HG03342 (cell line): ENCODE measurements around the gene CHAMP1.

Experiments
- ATAC-seq: cut with Tn5 transposase; IDR thresholded peaks from one replicate; pipeline ENCODE4 v1.9.1; 2021; ENCODE audit warnings: mild to moderate bottlenecking, moderate library complexity; ENCODE audit not compliant: unreplicated experiment

CHAMP1 gene

GRCh38 chr13:114299604-114300305 is 14.5 kb upstream of the CHAMP1 start:
- no peak for ATAC-seq

DNA sequence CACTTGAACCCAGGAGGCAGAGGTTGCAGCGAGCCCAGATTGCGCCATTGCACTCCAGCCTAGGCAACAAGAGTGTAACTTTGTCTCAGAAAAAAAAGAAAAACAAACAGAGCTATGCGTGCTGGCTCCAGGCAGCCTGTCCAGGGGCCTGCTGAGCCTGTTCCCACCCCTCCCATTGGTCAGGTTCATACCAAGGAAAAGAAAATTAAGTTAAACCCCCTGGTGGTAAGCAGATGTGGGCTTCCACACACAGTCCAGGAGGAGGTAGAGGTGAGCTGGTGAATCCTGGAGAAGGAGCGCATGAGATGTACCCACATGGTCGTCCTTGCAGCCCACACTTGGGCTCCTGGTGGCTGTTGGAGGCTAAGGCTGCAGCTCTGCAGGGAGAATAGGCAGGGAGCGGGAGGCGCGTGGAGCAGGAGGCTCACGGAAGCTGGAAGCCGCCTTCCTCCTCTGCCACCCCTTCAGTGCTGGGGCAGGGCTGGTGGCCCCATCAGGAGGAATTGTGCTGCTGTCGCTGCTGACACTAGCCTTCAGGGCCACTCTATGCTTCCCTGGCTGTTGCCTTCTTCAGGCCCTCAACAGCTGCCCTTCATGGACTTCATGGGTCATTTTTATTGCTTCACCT is 10.5 kb upstream of the CHAMP1 start:
- no peak for ATAC-seq

DNA sequence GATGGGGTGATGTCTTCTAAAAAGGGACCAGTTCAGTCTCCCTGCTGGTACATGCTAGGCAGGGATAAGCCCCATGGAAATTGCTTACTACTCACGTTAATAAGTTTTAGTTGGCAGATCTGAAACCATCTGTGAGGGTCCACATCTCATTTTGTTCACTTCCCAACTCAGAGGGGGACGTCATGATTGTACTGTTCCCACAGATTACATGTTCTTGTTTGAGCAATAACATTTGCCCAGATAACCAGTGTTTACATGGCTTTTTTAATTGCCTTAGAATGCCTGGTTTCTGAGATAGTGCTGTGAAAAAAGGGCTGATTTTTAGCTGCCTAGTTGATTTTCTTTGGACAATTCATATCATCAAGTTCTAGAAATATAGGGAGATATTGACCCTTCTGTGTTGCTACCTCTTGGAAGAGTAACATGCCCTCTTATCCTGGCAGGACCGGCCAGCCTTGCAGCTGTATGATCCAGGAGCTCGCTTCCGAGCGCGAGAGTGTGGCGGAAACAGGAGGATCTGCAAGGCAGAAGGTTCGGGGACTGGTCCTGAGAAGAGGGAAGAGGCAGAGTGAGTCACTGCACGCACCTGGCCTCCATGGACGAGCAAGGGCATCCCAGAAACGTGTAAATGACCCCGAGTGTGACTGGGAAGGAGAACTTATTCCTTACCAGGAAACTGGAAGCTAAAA is 9.8 kb upstream of the CHAMP1 start:
- no peak for ATAC-seq

- ATAC-seq = no peak
These were observed 5.2 kb upstream of the CHAMP1 start for GRCh38 chr13:114309086-114309485.

DNA sequence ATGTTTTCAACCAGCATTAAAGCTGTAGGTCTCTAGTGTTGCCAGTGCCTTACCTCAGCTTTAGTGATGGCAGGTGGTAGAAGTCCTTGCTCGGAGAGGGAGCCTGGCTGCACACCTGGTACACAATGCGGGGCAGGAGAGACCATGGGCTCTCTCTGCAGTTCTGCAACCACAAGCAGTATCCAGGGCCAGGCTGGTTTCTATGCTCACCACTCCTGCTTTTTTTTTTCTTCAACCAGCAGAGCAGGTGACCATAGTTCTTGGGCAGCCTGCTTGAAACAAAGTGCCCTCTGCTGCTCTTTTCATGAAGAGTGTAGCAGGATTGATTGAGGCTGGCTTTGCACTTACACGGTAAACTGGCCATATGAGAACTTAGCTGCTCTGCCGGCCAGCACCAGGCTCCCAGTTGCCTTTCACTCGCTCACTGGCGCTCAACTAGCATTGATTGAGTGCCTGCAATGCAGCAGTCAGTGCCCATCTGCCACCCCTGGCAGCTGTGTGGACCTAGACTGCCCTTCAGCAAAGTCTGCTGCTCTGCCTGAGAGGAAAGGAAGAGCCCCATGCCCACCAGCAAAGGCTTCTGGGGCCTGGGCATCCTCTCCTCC is 4.4 kb upstream of the CHAMP1 start:
- ATAC-seq = no peak

GRCh38 chr13:114310956-114311355 is 3.3 kb upstream of the CHAMP1 start:
- no peak for ATAC-seq

DNA sequence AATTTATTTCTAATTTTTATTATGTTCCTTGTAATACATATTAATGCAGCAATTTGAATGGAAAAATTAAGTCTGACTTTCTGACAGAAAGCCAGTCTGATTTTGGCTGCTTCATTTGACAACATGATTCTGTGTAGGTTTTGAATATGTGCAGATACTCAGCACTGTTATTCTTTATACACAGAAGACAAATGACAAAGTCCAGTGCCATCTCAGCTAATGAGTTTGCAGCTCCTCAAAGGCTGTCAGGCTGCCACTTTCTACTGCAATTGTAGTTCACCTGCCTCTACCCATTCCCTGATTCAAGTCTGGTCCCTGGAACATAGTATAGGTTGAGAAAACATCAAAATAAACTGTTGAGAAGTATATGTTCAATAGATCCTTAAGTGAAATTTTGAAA is 2.9 kb upstream of the CHAMP1 start:
- no peak for ATAC-seq

- ATAC-seq = no peak
These were observed 2.4 kb upstream of the CHAMP1 start for GRCh38 chr13:114311908-114312307.

- peak; percentile 31 for ATAC-seq
These were observed 1.0 kb upstream of the CHAMP1 start for GRCh38 chr13:114313061-114313860.

DNA sequence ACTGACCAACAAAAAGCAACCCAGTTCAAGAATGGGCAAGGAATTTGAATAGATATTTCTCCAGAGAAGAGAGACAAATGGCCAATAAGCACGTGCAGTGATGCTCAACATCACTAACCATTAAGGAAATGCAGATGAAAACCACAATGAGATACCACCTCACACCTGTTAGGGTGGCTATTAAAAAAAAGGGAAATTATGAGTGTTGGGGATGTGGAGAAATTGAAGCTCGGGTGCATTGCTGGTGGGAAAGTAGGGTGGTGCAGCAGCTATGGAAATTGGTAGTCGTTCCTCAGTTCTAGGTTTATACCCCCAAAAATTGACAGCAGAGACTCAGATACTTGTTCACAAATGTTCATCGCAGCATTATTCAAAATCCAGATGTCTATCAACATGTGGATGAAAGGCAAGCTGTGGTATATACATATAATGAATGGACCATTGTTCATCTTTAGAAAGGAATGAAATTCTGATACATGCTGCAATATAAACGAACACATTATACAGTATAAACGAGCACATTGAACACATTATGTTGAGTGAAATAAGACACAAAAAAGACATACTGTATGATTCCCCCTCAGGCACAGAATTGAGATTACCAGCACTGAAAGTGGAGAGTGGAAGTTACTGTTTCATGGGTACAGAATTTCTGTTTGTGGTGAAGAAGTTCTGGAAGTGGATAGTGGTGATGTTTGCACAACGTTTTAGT is 927 bp downstream of the CHAMP1 start:
- ATAC-seq = peak; percentile 5

- ATAC-seq = no peak
These were observed 4.3 kb downstream of the CHAMP1 start for GRCh38 chr13:114318624-114319023.

DNA sequence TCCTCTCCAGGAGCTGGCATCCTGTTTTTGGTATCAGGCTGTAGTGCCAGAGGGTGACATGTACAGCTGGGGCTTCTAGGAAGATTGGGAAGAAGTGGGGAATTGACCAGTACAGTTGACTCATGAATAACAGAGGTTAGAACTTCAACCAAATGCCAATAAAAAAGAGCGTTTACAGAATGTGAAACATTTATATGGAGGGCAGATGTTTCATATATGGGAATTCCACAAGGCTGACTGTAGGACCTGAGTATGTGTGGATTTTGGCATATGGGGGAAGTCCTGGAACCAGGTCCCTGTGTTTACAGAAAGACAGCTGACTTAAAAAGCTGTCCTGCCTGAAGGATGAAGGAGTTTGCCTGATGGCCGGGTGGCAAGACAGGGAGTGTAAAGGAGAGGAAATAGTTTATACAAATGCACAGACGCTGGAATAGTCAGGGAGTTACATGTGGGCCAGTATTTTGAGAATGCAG is 5.2 kb downstream of the CHAMP1 start:
- ATAC-seq = no peak

DNA sequence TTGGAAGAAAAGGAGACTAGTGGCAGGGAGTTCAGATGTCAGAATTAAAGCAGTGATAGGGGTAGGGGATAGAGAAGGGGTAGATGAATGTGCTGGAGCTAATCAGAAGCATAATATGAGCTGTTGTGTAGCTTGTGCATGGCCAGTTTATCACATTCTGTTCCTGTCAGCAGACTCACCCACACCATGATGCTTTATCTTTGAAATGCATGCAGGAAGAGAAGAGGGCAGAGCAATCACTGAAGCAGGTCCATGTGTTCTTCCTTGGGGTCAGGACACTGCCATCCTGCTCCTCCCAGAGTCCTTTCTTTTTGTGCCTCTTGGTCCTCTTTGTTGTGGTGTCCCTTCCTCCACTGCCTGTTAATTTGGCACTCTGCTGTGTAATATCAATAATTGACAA is 5.8 kb downstream of the CHAMP1 start:
- no peak for ATAC-seq

DNA sequence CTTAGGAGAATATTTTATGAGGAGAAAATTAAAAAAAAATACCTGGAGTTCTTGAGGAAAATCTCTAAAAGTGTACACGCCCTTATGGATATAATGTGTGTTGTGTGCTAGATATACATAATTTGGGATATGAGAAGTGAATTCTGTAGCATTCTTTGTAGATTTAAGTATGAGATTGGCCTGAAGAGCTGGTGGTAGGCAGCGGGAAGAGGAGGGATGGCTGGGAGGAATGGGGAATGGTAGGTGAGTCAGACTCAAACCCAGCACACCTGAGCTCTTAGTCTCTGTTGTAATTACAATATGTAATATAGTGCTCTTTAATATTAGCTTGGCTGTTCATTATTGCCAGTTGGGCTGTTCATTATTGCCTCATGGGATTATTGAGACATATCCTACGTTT is 7.0 kb downstream of the CHAMP1 start:
- no peak for ATAC-seq

DNA sequence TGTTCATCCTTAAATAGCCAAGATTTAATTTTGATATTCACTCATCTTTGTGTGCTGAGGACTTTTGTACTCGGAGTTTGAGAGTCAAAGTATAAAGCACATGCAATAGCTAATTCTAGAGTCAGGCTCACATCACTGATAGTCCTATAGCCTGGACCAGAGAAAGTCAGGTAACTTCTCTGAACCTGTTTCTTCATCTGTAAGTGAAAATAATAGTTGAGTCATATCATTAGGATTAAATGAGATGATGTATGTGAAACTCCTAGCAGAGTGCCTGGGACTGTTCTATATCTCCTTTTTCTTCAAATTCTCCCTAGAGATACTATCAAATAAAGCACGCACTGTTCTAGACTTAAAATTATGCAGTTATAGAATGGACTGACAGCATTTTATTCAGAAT is 9.0 kb downstream of the CHAMP1 start:
- ATAC-seq = no peak

- ATAC-seq = no peak
These were observed 10.0 kb downstream of the CHAMP1 start for GRCh38 chr13:114324334-114324733.

GRCh38 chr13:114325729-114326128 is 11.4 kb downstream of the CHAMP1 start:
- ATAC-seq = no peak

- ATAC-seq = no peak
These were observed 13.7 kb downstream of the CHAMP1 start for GRCh38 chr13:114328034-114328433.

DNA sequence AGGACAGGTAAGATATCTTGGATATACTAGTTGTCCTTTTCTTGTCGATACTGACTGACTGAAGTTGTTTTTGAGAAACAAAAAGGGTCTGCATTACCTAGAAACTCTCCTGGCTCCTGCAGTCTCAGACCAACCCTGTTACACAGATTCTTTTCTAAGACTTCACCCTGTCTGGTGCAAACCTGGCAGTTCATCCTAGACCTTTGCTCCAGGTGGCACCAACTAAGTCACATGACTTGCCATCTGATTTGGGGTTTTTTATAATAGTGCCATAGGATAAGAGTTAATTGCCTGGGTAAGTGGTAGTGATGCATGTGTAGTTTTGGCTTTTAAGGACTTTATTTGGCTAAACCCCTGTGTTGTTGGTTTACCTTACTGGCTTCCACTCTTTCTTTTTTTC is 14.3 kb downstream of the CHAMP1 start:
- no peak for ATAC-seq

GRCh38 chr13:114330086-114330485 is 15.8 kb downstream of the CHAMP1 start:
- no peak for ATAC-seq
